Rectal smooth muscle tissue (tissue), 1 donor: ENCODE results near the gene TIMM23.
"Not testable (repeated sequence)": the region's sequence is repeated elsewhere in the genome, so short reads cannot be mapped to it uniquely, and the experiment has no call there.

ENCODE experiments used
- H3K27ac ChIP-seq: one replicate; pipeline ENCODE4 v1.7.0; 2013; ENCODE audit warnings: low read depth, low read length, inconsistent platforms
- H3K27me3 ChIP-seq: one replicate; pipeline ENCODE4 v1.7.0; 2013; ENCODE audit warnings: low read length; ENCODE audit not compliant: control insufficient read depth, insufficient read depth
- H3K36me3 ChIP-seq: one replicate; pipeline ENCODE4 v1.7.0; 2013; ENCODE audit warnings: low read length; ENCODE audit not compliant: control insufficient read depth, insufficient read depth
- H3K4me1 ChIP-seq: one replicate; pipeline ENCODE4 v1.7.0; 2013; ENCODE audit warnings: low read length; ENCODE audit not compliant: control insufficient read depth, insufficient read depth
- H3K4me3 ChIP-seq: one replicate; pipeline ENCODE4 v1.7.0; 2013; ENCODE audit warnings: low read length
- H3K9ac ChIP-seq: one replicate; pipeline ENCODE4 v1.7.0; 2013; ENCODE audit warnings: low read length

Gene TIMM23, protein sequence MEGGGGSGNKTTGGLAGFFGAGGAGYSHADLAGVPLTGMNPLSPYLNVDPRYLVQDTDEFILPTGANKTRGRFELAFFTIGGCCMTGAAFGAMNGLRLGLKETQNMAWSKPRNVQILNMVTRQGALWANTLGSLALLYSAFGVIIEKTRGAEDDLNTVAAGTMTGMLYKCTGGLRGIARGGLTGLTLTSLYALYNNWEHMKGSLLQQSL

DNA sequence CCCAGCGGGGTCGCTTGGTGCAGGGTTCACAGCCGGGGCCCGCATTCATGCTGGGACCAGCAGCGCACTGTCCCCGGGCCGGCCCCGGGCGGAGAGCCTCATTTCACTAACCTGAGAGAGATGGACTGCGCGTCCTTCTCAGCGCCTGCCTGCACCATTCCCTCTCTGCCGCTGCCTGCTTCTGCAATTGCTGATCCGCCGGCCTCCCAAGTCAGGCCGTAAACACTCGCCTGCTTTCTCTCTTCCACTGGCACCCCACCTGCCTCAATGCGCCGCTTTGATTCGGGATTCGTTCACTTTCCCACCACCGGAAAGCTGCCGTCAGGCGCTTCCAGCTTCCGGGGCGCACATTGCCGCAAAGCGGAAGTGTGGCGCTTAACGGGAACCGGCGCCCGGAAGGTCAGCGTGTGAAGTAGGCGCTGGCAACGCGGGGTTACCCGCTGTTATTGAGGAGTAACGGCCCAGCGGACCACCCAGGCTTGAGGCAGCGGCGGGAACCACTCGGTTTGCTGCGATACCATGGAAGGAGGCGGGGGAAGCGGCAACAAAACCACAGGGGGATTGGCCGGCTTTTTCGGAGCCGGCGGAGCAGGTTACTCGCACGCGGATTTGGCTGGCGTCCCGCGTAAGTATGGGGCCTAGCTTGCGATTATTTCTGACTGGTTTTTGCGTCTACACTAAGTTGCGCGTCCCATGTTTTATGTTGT is at the start of gene TIMM23:
Gene TIMM23, plus strand, starts transcription at position 384 of the 707 bp plus-strand sequence. Its CDS starts 136 bp downstream, at position 520.
- Histone ChIP-seq H3K27ac (peak within 1 kb of the TSS; percentile 51), H3K4me3 (peak within 1 kb of the TSS; percentile 77)
- H3K36me3 ChIP-seq, H3K27me3 ChIP-seq, H3K9ac ChIP-seq, H3K4me1 ChIP-seq: not testable (repeated sequence)

GRCh38 chr10:45926790-45927189 is 45.5 kb upstream of the TIMM23 start:
- H3K4me3 ChIP-seq, H3K4me1 ChIP-seq, H3K36me3 ChIP-seq, H3K9ac ChIP-seq, H3K27me3 ChIP-seq, H3K27ac ChIP-seq: not testable (repeated sequence)

- H3K27ac ChIP-seq, H3K36me3 ChIP-seq, H3K4me3 ChIP-seq, H3K4me1 ChIP-seq, H3K27me3 ChIP-seq, H3K9ac ChIP-seq: not testable (repeated sequence)
Observed at GRCh38 chr10:45931305-45931704, 41.0 kb upstream of the TIMM23 start.

DNA sequence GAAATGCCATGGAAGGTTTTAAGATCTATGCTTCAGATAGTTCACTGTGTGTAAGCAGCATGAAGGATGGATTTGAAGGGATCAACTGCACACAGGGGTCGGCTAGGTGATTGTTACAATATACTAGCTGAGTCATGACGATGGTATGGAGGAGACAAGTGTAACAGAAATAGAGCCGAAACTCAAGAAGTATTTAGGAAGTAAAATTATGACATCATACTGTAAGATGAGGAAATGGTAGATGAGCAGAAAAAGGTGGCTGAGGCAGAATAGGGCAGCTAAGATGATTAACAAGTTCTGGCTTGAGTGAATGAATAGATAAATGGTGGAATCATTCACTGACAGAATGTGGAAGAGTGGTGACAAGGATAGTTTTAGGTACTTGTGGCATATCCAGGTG is 37.5 kb upstream of the TIMM23 start:
- H3K27me3 ChIP-seq, H3K4me3 ChIP-seq, H3K36me3 ChIP-seq, H3K9ac ChIP-seq, H3K4me1 ChIP-seq, H3K27ac ChIP-seq: not testable (repeated sequence)

GRCh38 chr10:45939176-45939697 is 33.1 kb upstream of the TIMM23 start:
- H3K4me3 ChIP-seq, H3K9ac ChIP-seq, H3K36me3 ChIP-seq, H3K27ac ChIP-seq, H3K4me1 ChIP-seq, H3K27me3 ChIP-seq: not testable (repeated sequence)

GRCh38 chr10:45941196-45941595 is 31.1 kb upstream of the TIMM23 start:
- H3K4me1 ChIP-seq, H3K9ac ChIP-seq, H3K27me3 ChIP-seq, H3K27ac ChIP-seq, H3K4me3 ChIP-seq, H3K36me3 ChIP-seq: not testable (repeated sequence)

- not testable (repeated sequence) for H3K4me1 ChIP-seq, H3K9ac ChIP-seq, H3K27me3 ChIP-seq, H3K27ac ChIP-seq, H3K4me3 ChIP-seq, H3K36me3 ChIP-seq
Observed at GRCh38 chr10:45945476-45945875, 26.8 kb upstream of the TIMM23 start.

DNA sequence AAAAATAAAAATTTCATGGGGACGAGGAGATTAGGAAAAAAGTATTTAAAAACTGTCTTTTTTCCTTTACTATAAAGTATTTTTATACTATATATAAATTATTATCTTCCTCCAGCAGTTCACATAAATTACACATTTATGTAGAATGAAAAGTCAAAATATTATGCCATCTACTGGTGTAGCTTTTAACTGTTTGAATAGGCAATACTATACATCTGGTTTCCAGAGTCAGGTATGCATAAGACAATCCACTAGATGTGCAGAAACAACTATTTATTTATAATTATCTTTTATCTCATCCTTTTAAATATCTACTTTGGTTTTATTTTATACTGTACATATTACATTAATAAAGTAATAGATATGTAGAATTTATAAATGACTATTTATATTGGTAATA is 24.9 kb upstream of the TIMM23 start:
- H3K27ac ChIP-seq, H3K4me1 ChIP-seq, H3K4me3 ChIP-seq, H3K36me3 ChIP-seq, H3K27me3 ChIP-seq, H3K9ac ChIP-seq: not testable (repeated sequence)

DNA sequence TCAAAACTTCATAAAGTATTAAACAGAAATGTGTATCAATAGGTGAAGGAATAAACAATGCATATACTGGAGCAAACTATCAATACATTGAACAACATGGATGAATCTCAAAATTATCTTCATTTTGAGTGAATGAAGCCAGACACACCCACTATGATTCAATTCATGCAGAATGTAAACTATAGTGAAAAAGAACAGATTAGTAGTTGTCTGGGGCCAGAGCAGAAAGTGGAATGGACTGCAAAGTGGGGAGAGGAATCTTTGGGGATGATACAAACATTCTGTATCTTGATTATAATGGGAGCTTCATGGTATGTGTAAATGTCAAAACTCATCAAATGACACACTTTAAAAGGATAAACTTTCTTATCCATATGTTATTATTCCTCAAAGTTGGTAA is 23.5 kb upstream of the TIMM23 start:
- not testable (repeated sequence) for H3K27me3 ChIP-seq, H3K4me1 ChIP-seq, H3K9ac ChIP-seq, H3K36me3 ChIP-seq, H3K27ac ChIP-seq, H3K4me3 ChIP-seq

DNA sequence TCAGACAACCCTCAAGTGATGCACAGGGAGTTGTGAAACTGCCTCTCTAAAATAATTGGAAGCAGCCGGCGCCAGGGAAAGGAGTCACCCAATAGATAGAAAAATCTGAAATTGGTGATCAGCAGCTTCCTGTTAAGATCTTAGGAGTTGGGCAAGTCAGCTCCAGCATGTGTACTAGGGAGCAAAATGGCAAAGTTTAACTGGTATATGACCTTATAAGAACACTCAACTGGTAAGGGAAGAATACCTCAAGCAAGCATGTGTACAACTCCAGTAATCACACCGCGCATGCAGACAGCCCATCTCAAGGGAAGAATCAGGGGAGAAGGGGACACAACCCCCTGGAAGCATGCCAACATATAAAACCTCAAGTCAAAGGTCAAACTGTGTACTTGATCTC is 17.9 kb upstream of the TIMM23 start:
- H3K4me3 ChIP-seq, H3K36me3 ChIP-seq, H3K9ac ChIP-seq, H3K4me1 ChIP-seq, H3K27ac ChIP-seq, H3K27me3 ChIP-seq: not testable (repeated sequence)

DNA sequence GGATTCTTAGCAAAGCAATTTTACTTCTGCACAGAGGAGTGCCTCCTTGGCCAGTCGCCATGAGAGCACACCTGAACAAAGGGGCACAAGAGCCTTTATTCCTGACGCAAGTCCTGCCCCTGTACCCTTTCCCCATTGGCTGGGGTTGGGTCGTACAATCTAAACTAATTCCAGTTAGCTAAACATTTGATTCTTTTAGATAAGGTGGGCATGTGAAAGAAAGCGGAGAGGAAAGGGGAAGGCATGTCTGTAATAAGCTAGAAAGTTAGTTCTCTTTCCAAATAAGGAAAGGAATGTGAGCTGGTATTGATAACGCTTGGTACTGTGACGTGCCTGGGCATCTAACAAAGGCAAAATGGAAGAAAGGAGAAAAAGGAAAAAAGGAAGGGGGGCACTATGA is 15.7 kb upstream of the TIMM23 start:
- not testable (repeated sequence) for H3K27ac ChIP-seq, H3K9ac ChIP-seq, H3K27me3 ChIP-seq, H3K4me1 ChIP-seq, H3K4me3 ChIP-seq, H3K36me3 ChIP-seq

GRCh38 chr10:45957928-45958327 is 14.4 kb upstream of the TIMM23 start:
- not testable (repeated sequence) for H3K27me3 ChIP-seq, H3K36me3 ChIP-seq, H3K9ac ChIP-seq, H3K4me3 ChIP-seq, H3K27ac ChIP-seq, H3K4me1 ChIP-seq
